NCI-H128 (cell line): ENCODE results near the gene ANKRD13B.

ENCODE experiments used
- DNase-seq: peaks from one replicate; lab custom pipeline; 2025; ENCODE audit not compliant: unreplicated experiment; lab: John Stamatoyannopoulos, UW

The ANKRD13B gene

DNA sequence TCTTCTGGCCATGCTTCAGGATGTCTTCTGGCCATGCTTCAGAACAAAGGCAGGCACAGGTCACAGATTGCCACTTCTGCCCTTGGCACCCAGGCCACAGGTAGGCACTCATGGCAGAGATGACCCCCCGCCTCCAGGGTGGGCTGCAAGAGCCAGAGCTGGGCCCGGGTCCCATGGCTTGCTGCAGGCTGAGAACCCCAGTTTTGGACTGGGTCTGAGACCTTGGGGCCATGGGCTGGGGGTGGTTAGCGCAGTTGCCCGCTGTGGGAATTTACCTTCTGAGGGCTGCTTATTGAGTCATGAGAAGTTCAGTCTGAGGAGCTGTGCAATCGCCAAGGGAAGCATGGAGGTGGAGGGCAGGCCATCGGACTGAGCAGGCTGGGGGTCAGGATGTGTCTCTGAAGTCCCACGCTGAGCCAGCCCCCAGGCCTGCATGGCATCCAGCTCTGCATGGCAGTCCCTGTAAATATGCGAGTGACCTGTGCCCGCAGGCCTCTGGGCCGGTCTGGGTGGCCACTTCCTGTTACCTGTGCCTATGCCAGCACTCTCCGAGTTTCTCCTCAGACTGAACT is 1.7 kb downstream of the ANKRD13B start:
- no peak for DNase-seq

DNA sequence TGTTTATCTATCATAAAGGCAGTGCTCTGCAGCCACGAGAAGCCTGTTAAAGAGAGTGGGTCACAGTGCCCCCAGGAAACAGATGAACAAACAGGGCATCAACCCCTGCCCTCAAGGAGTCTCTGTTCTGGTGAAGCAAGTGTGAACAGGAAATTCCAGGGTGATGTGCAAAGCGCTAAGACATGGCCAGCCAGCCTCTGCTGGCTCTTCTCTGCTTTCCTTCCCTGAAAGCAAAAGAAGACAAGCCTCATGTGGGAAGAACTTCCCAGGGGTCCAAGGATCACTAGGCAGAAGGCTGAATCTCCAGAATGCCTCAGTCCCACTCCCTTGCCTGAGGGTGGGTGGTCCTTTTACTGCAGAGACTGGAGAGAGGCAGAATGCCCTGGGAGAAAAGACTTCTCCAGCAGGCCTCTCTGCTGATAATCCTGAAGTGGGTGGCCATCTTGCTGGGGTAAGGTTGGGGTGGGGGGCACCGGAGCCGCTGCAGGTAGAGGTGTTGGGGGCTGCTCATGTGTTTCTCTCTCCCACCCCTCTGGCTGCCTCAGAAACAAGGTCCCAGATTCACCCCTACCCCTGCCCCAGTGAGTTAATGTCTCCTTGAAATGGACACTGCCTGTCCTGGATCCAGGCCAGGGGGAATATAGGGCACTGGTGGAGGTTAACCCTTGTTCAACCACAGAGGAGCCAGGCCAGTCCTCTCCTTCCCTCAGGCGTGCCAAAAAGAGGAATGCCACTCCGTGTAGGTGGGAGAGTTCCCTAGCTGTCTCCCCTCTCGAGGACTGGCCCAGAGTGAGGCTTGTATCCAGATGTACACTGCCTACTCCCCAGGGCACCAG is 2.4 kb downstream of the ANKRD13B start:
- DNase-seq = no peak

DNA sequence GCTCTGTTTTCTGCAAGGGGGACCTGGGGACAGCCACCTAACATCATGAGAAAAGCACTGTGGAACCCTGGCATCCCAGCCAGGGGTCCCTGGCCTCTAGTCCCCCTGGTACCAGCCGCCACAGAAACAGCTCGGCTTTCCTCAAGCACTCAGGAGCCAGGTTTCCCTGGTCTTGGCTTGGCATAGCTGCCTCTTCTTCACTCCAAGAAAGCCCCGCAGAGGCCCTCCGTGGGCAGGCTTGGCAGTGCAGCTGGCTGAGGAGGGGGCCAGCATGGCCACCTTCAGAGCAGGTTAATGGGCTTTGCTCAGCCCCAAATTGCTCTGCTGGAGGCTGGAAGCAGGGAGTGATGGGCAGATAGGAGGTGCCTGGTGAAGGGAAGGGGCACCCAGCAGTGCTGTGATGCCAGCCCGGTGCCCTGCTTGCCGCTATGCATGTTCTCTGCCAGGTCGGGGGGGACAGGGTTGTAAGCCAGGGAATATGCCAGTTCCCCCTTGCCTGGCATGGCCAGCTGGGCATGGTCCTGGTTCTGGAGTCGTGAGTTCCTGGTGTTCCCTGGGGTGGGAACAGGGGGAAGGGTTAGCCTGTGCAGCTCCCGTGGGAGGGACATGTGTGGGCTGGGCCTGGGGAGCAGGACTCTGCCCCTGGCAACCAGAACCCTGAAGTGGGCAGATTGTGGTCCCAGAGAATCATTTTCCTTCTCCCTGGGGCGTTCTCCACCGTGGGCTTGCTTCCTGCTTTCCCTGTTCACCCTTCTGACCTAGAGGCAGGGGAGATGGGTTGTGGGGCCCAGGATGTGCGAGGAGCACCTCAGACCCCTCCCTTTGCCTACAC is 3.2 kb downstream of the ANKRD13B start:
- no peak for DNase-seq

DNA sequence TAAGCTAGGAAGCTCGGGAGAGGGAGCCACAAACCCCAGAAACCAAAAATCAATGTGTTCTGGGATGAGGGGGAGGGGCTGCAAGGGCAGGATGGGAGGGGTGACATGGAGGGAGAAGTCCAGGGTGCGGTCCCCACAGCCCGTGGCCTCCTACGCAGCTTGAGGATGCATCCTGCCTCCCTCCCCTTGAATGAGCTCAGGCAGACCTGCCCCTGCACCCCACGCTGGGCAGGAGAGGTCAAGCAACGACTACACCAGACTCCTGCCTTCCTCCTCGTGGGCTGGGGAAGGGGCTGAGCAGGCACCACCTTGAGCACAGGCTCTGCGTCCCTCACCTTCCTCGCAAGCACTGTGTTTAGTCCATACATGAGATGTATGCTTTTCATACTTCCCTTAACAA is 3.9 kb downstream of the ANKRD13B start:
- no peak for DNase-seq

DNA sequence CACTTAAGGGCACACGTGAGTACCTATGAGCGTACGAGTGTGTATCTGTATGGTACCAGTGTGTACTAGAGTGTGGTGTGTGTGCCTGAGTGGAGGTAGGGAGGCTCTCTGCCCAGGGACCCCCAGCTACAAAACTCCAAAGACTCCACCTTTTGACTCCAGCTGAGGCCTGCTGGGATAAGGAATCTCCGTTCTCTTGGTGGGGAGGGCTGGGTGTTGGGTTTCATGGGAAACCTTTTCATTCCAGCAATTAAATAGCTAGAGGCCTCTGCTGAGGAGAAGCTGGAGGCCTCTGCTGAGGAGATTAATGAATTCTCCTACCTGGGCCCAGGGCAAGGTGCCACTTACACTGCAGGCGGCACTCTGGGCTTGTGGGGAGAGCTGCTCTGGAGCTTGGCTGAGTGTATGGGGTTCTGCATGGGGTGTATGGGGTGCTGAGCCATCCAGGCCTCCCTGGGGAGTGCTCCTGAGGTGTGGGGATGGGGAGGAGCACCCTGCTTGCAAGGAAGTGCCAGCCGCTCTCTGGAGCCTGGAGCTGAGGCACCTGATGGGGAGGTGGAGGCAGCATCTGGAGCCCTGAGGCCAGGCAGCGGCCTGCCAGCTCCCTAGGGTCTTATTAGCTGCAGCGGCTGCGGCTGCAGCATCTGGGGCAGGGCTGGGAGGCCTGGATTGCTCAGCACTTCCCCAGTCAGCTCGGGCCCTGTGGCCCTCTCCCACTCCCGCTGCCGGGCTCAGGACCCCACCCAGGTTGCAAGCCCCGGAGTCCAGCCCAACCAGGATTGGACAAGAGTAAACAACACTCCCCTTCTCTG is 4.6 kb downstream of the ANKRD13B start:
- DNase-seq = no peak

DNA sequence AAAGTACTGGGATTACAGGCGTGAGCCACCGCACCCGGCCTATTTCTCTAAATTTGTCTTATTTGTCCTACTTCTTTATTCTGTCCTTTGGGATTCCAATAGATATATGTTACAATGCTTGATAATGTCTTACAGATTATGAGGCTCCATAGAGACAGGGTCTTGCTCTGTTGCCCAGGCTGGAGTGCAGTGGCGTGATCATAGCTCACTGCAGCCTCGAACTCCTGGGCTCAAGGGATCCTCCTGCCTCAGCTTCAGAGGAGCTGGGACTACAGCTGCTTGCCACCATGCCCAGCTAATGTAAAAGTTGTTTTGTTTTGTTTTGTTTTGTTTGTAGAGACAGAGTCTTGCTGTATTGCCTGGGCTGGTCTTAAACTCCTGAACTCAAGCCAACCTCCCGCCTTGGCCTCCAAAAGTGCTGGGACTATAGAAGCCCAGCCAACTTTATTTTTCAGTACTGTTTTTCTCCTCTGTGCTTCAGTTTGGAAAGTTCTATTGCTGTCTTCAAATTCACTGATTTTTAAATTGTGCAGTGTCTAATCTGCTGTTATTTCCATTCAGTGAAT is 10.3 kb downstream of the ANKRD13B start:
- no peak for DNase-seq

DNA sequence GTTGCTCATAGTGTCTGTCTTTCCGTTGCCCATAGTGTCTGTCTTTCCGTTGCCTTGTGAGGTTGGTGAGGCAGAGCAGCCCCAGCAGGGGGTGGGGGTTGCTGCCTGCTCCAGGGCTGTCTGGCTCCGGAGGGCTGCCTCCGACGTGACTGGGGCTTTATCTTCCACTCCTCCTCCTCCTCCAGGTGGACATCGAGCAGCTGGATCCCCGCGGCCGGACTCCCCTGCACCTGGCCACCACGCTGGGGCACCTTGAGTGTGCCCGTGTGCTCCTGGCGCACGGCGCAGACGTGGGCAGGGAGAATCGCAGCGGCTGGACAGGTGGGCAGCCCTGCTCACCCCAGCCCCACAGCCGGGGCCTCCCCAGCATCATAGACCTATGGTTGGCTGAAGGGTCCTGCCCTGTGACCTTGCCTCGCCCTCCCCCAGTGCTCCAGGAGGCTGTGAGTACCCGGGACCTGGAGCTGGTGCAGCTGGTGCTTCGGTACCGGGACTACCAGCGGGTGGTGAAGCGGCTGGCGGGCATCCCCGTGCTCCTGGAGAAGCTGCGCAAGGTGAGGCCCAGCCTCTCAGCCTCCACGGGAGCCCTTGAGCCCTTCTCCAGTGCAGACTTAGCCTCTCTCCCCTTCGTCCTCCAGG is 14.7 kb downstream of the ANKRD13B start:
- no peak for DNase-seq

DNA sequence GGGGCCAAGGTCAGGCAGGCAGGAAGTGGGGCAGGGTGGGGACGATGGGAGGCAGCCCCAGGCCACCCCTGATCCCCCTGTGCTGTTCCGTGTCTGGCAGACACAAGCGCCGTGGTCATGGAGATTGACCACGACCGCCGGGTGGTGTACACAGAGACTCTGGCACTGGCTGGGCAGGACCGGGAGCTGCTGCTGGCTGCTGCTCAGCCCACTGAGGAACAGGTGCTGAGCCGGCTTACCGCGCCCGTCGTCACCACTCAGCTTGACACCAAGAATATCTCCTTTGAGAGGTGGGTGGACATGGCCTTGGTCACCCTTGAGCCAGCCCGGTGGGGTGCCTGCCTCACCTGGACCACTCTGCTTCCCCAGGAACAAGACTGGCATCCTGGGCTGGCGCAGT is 16.1 kb downstream of the ANKRD13B start:
- DNase-seq = no peak

DNA sequence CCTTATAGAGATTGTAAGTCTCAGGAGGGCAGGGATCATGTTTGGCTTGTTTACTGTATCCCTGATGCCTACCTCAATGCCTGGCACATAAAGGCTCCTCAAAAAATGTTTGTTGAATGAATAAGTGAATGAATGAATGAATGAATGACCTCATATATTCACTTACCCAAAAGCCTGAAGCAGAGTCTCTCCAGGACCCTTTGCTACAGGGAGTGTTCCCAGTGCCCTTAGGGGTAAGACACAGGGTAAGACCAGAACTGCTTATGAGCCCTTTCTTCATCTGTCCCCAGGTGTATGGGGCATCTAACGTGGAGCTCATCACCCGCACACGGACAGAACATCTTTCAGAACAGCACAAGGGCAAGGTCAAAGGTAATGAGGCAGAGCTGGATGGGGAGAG is 17.5 kb downstream of the ANKRD13B start:
- no peak for DNase-seq

DNA sequence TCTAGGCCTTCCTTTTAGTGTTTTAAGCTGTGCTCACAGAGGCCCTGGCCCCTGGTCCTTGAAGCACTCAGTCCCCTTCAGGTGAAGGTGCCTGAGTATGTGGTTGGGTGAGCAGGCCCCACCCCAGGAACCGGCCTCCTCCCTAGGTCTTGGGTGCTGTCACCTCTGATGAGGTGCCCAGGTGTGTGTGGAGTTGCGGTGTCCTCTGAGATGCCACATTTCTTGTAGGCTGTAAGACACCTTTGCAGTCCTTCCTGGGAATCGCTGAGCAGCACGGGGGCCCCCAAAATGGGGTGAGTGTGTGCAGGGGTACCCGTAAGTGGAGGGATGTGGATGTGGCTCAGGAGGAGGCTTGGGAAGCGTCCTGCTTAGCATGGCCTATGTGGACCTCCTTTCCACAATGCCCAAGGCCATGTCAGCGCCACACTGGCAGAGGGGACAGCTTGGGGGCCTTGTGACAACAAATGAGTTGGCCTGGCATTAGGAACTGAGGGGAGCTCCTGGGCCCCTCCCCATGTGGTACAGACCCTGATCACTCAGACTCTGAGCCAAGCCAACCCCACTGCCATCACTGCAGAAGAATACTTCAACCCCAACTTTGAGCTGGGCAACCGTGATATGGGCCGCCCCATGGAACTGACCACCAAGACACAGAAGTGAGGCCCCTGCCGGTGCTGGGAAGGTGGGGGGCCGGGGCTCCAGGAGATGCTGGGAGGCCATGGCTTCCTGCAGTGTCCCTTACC is 18.6 kb downstream of the ANKRD13B start:
- no peak for DNase-seq

DNA sequence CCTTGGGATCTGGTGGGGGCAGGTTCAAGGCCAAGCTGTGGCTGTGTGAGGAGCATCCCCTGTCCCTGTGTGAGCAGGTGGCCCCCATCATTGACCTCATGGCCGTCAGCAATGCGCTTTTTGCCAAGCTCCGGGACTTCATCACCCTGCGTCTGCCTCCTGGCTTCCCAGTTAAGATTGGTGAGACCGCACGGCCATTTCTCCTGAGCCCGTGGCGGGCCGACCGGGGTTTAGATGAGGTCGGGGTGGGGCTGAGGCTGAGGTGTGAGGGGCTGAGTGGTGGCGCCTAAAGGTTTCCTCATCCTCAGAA is 19.1 kb downstream of the ANKRD13B start:
- DNase-seq = no peak

DNA sequence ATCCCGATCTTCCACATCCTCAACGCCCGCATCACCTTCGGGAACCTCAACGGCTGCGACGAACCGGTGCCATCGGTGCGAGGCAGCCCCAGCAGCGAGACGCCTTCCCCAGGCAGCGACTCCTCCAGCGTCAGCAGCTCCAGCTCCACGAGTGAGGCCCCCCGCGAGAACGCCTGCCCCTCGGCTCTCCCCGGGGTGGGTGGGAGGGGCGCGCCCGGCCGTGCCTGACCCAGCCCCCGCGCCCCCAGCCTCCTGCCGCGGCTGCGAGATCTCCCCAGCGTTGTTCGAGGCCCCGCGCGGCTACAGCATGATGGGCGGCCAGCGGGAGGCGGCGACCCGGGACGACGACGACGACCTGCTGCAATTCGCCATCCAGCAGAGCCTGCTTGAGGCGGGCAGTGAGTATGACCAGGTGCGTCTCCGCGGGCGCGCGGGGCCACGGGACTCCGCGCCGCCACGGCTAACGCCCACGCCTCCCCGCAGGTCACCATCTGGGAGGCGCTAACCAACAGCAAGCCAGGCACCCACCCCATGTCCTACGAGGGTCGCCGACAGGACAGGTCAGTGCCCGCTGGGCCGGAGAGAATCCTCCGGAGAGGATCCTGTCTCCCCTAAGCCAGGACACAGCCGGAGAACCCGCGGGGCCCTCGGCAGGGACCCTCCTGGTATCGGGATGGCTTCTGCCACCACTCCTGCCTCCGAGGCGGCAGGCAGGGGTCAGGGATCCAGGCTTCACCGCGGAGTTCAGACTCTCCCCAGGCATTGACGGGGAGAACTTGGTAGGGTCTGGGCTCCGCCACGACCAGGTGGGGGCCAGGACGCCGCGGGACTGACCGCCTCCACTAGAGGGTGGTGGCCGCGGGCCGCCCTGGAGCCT is 19.7 kb downstream of the ANKRD13B start:
- DNase-seq = no peak

DNA sequence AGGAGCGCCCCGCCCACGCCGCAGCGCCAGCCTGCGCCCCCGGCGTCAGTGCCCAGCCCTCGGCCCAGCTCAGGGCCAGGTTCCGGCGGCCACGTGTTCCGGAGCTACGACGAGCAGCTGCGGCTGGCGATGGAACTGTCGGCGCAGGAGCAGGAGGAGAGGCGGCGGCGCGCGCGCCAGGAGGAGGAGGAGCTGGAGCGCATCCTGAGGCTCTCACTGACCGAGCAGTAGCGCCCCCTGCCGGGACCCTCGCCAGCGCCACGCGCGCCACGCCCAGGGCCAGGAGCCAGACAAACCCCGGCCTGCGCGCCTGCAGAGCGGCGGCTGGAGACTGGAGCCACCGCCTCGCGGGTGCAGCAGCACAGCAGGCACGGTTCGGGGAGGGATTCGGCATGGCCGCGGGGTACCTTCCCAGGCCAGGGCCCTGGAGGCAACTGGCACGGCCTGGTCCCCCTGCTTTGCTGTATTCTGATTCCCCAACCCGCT is 20.5 kb downstream of the ANKRD13B start:
- no peak for DNase-seq

DNA sequence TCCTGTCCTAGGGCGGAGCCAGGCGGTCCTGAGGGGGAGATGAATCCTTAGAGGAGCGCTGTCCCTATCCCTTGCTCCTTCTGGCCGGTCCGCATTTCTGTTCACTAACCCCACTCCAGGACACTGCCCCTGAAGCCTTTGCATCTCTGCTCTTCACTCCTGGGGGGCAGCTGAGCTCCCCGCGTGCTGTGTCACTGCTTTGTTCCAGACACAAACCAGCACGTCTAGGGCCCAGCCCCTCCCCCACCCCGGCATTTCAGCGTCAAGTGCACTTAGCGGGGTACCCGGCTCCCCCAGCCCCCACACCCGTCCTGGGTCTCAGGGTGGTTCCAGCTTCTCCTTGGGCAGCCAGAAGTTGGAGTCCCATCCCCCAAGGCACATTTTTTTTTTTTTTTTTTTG is 20.9 kb downstream of the ANKRD13B start:
- no peak for DNase-seq

DNA sequence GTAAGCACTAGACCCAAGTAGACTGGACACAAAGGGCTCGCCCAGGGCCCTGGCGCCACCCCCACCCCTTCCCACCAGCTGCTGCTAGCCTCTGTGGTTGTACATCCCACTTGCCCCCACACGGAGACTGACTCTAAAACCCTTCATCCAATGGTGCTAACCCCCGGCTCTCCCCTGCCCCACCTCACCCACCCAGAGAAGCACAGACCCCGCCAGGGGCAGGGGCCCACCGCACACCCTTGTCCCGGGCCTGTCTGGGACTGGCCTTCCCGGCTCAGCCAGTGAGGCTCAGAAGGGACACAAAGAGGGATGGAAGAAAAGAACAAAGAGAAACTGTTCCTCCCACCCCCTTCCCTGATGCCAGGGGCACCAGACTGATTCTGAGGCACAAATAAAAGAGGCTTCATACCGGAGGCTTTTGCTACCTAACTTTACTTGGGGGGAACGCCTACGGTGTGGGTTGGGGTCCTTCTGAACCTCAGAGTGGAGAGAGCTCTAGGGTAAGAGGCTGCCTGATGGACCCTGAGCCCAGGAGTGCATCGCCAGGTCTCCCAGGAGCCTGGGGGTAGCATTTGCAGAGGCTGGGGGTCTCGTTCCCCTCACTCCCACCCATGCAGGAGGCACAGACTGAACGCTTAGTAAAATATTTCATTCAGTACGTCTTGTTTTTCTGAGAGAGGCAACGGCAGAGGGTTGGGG is 21.6 kb downstream of the ANKRD13B start:
- DNase-seq = no peak

DNA sequence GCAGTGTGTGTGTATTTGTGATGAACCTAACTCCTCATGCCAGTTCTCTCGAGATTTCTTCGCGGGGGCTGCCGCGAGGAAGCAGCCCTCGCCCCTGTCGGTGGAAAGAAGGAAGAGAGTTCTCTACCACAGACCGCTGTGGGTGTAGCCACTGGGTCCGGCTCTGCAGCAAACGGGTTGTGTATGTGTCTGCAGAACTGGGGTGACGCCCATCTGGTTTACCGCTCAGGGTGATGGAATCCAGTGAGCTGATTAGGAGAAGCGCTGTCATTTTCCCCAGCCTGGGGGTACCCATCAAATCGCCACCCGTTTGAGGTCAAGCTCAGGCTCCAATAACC is 22.1 kb downstream of the ANKRD13B start:
- no peak for DNase-seq

DNA sequence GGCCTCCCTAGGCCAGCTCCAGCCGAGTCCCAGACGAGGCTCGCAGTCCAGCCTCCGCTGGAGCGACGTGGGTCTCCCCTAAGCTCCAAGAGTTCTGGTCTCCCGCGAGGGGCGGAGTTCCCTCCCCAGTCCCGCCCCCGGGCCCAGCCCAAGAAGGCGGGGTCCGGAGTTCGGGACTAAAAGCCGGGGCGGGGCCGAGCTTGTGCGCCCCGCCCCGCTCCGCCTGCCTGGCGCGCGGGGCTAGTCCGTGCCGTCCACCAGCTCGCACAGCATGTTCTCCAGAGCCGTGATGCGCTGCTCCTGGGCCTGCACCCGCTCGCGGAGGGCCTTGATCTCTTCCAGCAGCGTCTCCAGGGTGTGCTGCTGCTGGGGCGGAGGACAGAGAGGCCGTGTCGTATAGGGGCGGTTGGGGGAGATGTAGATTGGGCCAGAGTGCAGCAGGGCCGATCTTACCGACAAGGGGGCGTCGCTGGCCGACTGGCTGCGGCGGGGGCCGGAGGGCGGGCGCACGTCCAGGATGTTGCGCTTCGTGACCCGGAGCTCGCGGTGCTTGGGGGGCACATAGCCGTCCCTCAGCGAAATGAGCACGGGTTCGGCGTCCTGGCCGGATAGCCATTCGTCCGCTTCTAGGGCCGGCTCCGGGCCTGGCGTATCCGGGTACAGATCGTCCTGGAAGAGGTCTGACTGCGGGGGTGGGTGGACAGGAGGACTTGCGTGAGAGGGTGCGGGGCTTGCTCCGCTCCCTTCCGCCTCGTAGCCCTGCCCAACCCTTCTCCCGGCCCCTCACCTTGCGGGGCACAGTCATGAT is 22.8 kb downstream of the ANKRD13B start:
- DNase-seq = peak; percentile 22
